Mesenchymal stem cell (in vitro differentiated cells and primary cell): ENCODE data around the gene HORMAD2.
"Not testable (repeated sequence)": the region's sequence is repeated elsewhere in the genome, so short reads cannot be mapped to it uniquely, and the experiment has no call there.

Experiments used
- DNase-seq: peaks from one replicate; pipeline ENCODE4 v3.0.0-alpha.2; 2013
- H2AFZ ChIP-seq: one replicate; pipeline ENCODE4 v1.6.1; 2013; ENCODE audit warnings: low read depth, mild to moderate bottlenecking, control low read depth, inconsistent platforms, low read length, moderate library complexity
- H2AK5ac ChIP-seq: 2 replicates; pipeline ENCODE4 v1.6.1; 2013; ENCODE audit warnings: low read length, moderate library complexity, mild to moderate bottlenecking, inconsistent platforms; ENCODE audit not compliant: severe bottlenecking
- H2BK120ac ChIP-seq: one replicate; pipeline ENCODE4 v1.6.1; 2013; ENCODE audit warnings: low read depth, mild to moderate bottlenecking, inconsistent platforms, low read length, moderate library complexity
- H2BK12ac ChIP-seq, 2 experiments: one replicate each; pipeline ENCODE4 v1.6.1; 2013; ENCODE audit warnings: inconsistent platforms in 2 of 2, low read length in 2 of 2, mild to moderate bottlenecking in 2 of 2, moderate library complexity in 2 of 2, control low read depth in 1 of 2
- H2BK15ac ChIP-seq: one replicate; pipeline ENCODE4 v1.6.1; 2013; ENCODE audit warnings: mild to moderate bottlenecking, low read depth, inconsistent platforms; ENCODE audit not compliant: poor library complexity, severe bottlenecking
- H2BK5ac ChIP-seq: 2 replicates; pipeline ENCODE4 v1.6.1; 2013; ENCODE audit warnings: low read depth, mild to moderate bottlenecking, low read length, control low read depth, inconsistent platforms; ENCODE audit not compliant: poor library complexity, severe bottlenecking
- H3K14ac ChIP-seq, 2 experiments: one replicate each; pipeline ENCODE4 v1.6.1; 2013; ENCODE audit warnings: inconsistent platforms in 2 of 2, low read length in 2 of 2, control low read depth in 1 of 2, mild to moderate bottlenecking in 1 of 2, moderate library complexity in 1 of 2
- H3K18ac ChIP-seq, 2 experiments: one replicate each; pipeline ENCODE4 v1.6.1; 2013; ENCODE audit warnings: inconsistent platforms in 2 of 2, low read length in 2 of 2, control low read depth in 1 of 2, low read depth in 1 of 2, mild to moderate bottlenecking in 1 of 2
- H3K23ac ChIP-seq, 2 experiments: one replicate each; pipeline ENCODE4 v1.6.1; 2013; ENCODE audit warnings: inconsistent platforms in 2 of 2, low read length in 2 of 2, mild to moderate bottlenecking in 2 of 2, moderate library complexity in 2 of 2, control low read depth in 1 of 2
- H3K27ac ChIP-seq: 2 replicates; pipeline ENCODE4 v1.5.1; 2013; ENCODE audit warnings: mild to moderate bottlenecking, moderate library complexity, low read length, control low read depth, inconsistent platforms; ENCODE audit not compliant: poor library complexity, severe bottlenecking
- H3K27me3 ChIP-seq, 2 experiments: 2 replicates each; pipeline versions ENCODE4 v1.6.1 to v1.7.0; 2013; ENCODE audit warnings: low read length in 2 of 2, mild to moderate bottlenecking in 2 of 2, moderate library complexity in 2 of 2, control low read depth in 1 of 2, inconsistent platforms in 1 of 2; ENCODE audit not compliant: control insufficient read depth in 1 of 2, insufficient read depth in 1 of 2
- H3K36me3 ChIP-seq, 2 experiments: 2 replicates each; pipeline versions ENCODE4 v1.6.1 to v1.7.0; 2013; ENCODE audit warnings: low read length in 2 of 2, control low read depth in 1 of 2, inconsistent platforms in 1 of 2, low read depth in 1 of 2, mild to moderate bottlenecking in 1 of 2; ENCODE audit not compliant: insufficient read depth in 2 of 2, control insufficient read depth in 1 of 2
- H3K4ac ChIP-seq, 2 experiments: one replicate each; pipeline ENCODE4 v1.6.1; 2013; ENCODE audit warnings: inconsistent platforms in 2 of 2, low read length in 2 of 2, mild to moderate bottlenecking in 2 of 2, moderate library complexity in 2 of 2, control low read depth in 1 of 2, low read depth in 1 of 2
- H3K4me1 ChIP-seq: 2 replicates; pipeline ENCODE4 v1.6.1; 2013; ENCODE audit warnings: low read depth, low read length, control low read depth; ENCODE audit not compliant: control insufficient read depth, insufficient read depth
- H3K4me2 ChIP-seq: 2 replicates; pipeline ENCODE4 v1.6.1; 2013; ENCODE audit warnings: low read length, mild to moderate bottlenecking, inconsistent platforms; ENCODE audit not compliant: poor library complexity, severe bottlenecking
- H3K4me3 ChIP-seq, 2 experiments: 2 replicates each; pipeline versions ENCODE4 v1.5.1 to v1.7.0; 2013; ENCODE audit warnings: low read length in 2 of 2, mild to moderate bottlenecking in 2 of 2, control low read depth in 1 of 2, low read depth in 1 of 2; ENCODE audit not compliant: insufficient read depth in 1 of 2
- H3K79me1 ChIP-seq: replicated peaks from 2 replicates; pipeline ENCODE4 v1.6.1; 2013; ENCODE audit warnings: mild to moderate bottlenecking, control low read depth, low read length, inconsistent platforms; ENCODE audit not compliant: poor library complexity, severe bottlenecking
- H3K9ac ChIP-seq: 2 replicates; pipeline ENCODE4 v1.7.0; 2013; ENCODE audit warnings: mild to moderate bottlenecking, low read length, moderate library complexity
- H3K9me3 ChIP-seq: 2 replicates; pipeline ENCODE4 v1.7.0; 2013; ENCODE audit warnings: mild to moderate bottlenecking, low read length; ENCODE audit not compliant: control insufficient read depth
- H4K8ac ChIP-seq: one replicate; pipeline ENCODE4 v1.6.1; 2013; ENCODE audit warnings: inconsistent platforms, mild to moderate bottlenecking, low read length, moderate library complexity
- H4K91ac ChIP-seq: one replicate; pipeline ENCODE4 v1.6.1; 2013; ENCODE audit warnings: mild to moderate bottlenecking, low read length, inconsistent platforms
- WGBS: methylation state at CpG from one replicate; pipeline ENCODE4 v1.1.7; 2013; ENCODE audit warnings: mixed read lengths; 5-methylcytosine and 5-hydroxymethylcytosine counted together

The HORMAD2 gene

GRCh38 chr22:30097861-30098260 lies 17.6 kb downstream of the HORMAD2 start:
- H3K79me1 ChIP-seq = no peaks in the 10 kb centered on the region
- H3K9ac ChIP-seq = no peak overlapping the region
- H3K36me3 ChIP-seq = no peaks in the 10 kb centered on the region
- no peak overlapping the region for H3K27ac ChIP-seq
- H3K14ac ChIP-seq = no peak overlapping the region
- no peaks in the 10 kb centered on the region for H3K27me3 ChIP-seq
- no peak overlapping the region for H3K4ac ChIP-seq
- 32% methylated on average over 1 of the region's 1 CpG for WGBS
- no peak overlapping the region for H3K4me2 ChIP-seq
- no peaks in the 10 kb centered on the region for H3K4me1 ChIP-seq
- no peak overlapping the region for H4K8ac ChIP-seq
- no peak overlapping the region for H2BK5ac ChIP-seq
- H4K91ac ChIP-seq = no peak overlapping the region
- no peak overlapping the region for H3K18ac ChIP-seq
- H2BK12ac ChIP-seq = no peak overlapping the region
- H2BK120ac ChIP-seq = no peak overlapping the region
- peaks cover 20% of the 10 kb centered on the region for H3K9me3 ChIP-seq
- DNase-seq = no peak
- H2BK15ac ChIP-seq = no peak overlapping the region
- H3K23ac ChIP-seq = no peak overlapping the region
- H2AK5ac ChIP-seq = no peak overlapping the region
- H3K4me3 ChIP-seq = no peak overlapping the region
- H2AFZ ChIP-seq = no peak overlapping the region

GRCh38 chr22:30100770-30101169 lies 20.5 kb downstream of the HORMAD2 start:
- not testable (repeated sequence) for H2AK5ac ChIP-seq, H3K18ac ChIP-seq, H3K14ac ChIP-seq, H3K79me1 ChIP-seq, H3K23ac ChIP-seq, H4K8ac ChIP-seq, H3K27ac ChIP-seq, DNase-seq, H4K91ac ChIP-seq, H3K9ac ChIP-seq, H3K9me3 ChIP-seq, H3K4me1 ChIP-seq, H2AFZ ChIP-seq, H2BK5ac ChIP-seq, H3K4ac ChIP-seq, H2BK15ac ChIP-seq, H3K27me3 ChIP-seq, H3K4me3 ChIP-seq, H2BK120ac ChIP-seq, H3K36me3 ChIP-seq, H3K4me2 ChIP-seq, H2BK12ac ChIP-seq
- 100% methylated on average over 1 of the region's 2 CpGs for WGBS

GRCh38 chr22:30104501-30105156 lies 24.4 kb downstream of the HORMAD2 start:
- Histone ChIP-seq H3K9ac (no peak overlapping the region), H4K8ac (no peak overlapping the region), H2AFZ (no peak overlapping the region), H2BK120ac (no peak overlapping the region), H3K23ac (no peak overlapping the region), H3K36me3 (no peaks in the 10 kb centered on the region), H3K4me2 (no peak overlapping the region), H3K27ac (no peak overlapping the region), H3K14ac (no peak overlapping the region), H3K9me3 (no peaks in the 10 kb centered on the region), H3K79me1 (no peaks in the 10 kb centered on the region), H3K4ac (no peak overlapping the region), H3K4me3 (no peak overlapping the region), H3K4me1 (no peaks in the 10 kb centered on the region), H2BK15ac (no peak overlapping the region), H4K91ac (no peak overlapping the region), H3K18ac (no peak overlapping the region), H2BK5ac (no peak overlapping the region), H2BK12ac (no peak overlapping the region), H3K27me3 (no peaks in the 10 kb centered on the region), H2AK5ac (no peak overlapping the region)
- DNase-seq = no peak
- 97% methylated on average over 2 of the region's 3 CpGs for WGBS

GRCh38 chr22:30105483-30105882 lies 25.2 kb downstream of the HORMAD2 start:
- Histone ChIP-seq H3K4me2 (no peak overlapping the region), H3K18ac (no peak overlapping the region), H2AFZ (no peak overlapping the region), H3K9ac (no peak overlapping the region), H2BK5ac (no peak overlapping the region), H3K23ac (no peak overlapping the region), H3K4me1 (no peaks in the 10 kb centered on the region), H2BK120ac (no peak overlapping the region), H2BK12ac (no peak overlapping the region), H3K27me3 (no peaks in the 10 kb centered on the region), H3K36me3 (no peaks in the 10 kb centered on the region), H3K4ac (no peak overlapping the region), H3K14ac (no peak overlapping the region), H2AK5ac (no peak overlapping the region), H4K8ac (no peak overlapping the region), H4K91ac (no peak overlapping the region), H3K4me3 (no peak overlapping the region), H3K79me1 (no peaks in the 10 kb centered on the region), H3K9me3 (no peaks in the 10 kb centered on the region), H3K27ac (no peak overlapping the region), H2BK15ac (no peak overlapping the region)
- DNase-seq = no peak
